Medulla oblongata (tissue), 1 donor: ENCODE measurements around the gene EIF4A2.
A peak's percentile ranks its signal among the peaks of the same experiment; 100 is the strongest.
"Not testable (repeated sequence)": the region's sequence is repeated elsewhere in the genome, so short reads cannot be mapped to it uniquely, and the experiment has no call there.

ENCODE experiments used
- DNase-seq: peaks from one replicate; pipeline ENCODE4 v3.0.0-alpha.2; 2015; ENCODE audit errors: extremely low spot score

EIF4A2 gene

DNA sequence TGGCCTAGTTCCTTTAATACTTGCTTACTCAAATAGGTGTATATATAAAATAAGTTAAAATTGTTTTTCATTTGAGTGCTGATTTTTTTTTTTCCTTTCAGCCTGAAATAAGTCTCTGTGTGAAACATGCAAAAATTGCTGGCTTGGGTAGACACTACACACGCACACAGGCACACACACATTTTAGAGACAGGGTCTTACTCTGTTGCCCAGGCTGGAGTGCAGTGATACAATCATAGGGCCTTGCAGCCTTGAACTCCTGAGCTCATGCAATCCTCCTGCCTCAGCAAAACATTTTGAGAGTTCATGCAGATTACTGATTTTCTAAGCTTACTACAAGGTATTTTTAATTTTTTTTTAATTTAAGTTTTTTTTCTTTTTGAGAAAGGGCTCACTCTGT is 35.6 kb downstream of the EIF4A2 start:
- no peak for DNase-seq

DNA sequence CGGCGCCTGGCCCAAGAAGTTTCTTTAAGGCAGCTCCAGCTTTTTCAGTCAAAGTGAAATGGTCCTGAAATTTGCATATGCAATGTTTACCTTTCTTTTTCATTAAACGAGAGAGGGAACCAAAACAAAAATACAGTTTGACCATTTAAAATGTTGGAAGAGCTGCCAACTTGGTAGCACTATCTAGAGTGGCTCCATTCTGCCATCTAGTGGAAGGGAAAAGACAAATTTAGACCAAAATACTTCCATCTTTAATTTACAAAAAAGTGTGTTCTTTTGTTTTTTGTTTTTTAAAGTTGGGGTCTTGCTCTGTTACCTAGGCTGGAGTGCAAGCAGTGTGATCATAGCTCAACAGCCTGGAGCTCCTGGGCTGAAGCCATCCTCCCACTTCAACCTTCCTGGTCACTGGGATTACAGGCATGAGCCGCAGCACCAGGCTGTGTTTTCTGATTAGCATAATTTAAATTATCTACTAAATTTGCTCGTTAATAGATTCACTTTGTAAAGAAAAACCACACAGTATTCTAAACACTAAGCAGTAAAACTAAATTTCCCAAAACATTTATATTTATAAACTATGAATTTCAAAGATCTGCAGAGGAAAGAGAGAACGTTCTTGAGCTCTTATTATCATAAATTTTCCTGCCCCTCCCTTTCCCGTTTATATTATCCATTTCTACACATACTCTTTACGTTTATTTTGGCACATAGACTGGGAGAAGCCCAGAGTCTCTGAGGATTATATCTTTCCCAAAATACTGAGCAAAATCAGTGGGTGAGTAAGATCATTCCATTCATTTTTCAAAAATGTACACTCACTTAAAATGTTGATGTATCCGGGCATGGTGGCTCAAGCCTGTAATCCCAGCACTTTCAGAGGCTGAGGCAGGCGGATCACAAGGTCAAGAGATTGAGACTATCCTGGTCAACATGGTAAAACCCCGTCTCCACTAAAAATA is 38.3 kb downstream of the EIF4A2 start:
- DNase-seq, result peak; percentile 73

GRCh38 chr3:186822388-186822759 is 39.0 kb downstream of the EIF4A2 start:
- not testable (repeated sequence) for DNase-seq

GRCh38 chr3:186823386-186823785 is 40.0 kb downstream of the EIF4A2 start:
- DNase-seq, result no peak

DNA sequence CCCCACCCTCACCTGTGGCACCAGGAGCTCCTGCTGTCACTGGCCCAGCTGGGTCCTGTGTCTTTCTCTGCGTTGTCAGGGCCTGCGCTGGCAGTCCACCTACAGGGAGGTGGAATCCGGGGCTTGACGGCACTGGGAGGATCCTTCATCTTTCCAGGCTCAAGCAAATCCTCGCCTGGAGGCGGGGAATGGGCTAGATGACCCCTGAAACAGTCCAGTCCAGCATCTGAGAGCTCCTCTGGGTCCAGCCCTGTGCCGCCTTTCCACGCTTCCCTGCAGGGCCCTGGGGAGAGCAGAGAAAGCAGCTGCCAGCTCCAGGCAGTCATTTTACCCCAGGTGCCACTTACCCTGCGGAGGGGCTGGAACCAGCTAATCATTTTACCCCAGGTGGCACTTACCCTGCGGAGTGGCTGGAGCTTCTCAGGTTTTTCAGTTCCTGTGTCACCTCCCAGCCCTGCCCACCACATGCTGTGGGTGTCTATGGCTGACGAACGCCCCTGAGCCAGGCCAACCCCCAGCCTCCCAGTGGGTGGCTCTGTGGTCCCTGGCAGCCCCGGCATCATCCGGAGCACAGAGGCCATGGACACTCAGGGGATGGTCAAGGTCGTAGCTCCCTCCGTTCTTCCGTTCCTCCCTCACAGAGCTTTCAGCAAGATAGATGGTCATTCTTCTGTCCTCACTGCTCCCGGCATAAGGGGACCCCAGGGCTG is 41.2 kb downstream of the EIF4A2 start:
- DNase-seq, result no peak

DNA sequence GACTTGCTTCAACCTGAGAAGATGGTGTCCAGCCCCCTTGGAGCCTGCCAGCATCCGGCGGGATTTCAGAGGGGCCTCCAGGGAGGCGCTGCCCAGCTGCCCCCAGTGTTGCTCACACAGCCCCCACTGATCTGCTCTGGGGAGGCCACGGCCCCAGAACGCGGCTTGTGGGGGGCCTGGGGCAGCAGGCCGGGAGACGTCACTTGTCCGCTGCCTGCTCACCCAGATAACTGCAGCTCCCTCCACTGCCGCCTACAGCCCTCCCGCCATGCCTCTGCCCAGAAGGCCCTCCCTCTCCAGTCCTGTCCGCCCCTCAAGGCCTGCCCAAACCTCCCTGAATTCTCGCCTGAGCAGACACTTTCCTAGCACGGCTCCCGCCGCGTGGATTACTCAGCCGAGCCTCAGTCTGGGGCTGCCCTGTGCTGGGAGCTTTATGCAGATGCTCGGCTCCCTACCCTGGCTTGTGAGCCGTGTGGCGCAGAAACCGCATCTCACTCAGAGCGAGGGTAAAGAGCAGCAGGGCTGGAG is 42.0 kb downstream of the EIF4A2 start:
- DNase-seq, result peak; percentile 36

- no peak for DNase-seq
Measured at GRCh38 chr3:186825872-186826409, 42.6 kb downstream of the EIF4A2 start.

- no peak for DNase-seq
Measured at GRCh38 chr3:186826410-186826975, 43.1 kb downstream of the EIF4A2 start.

- peak; percentile 94 for DNase-seq
Measured at GRCh38 chr3:186826976-186827857, 43.8 kb downstream of the EIF4A2 start.

- DNase-seq, result no peak
Measured at GRCh38 chr3:186828340-186828739, 45.0 kb downstream of the EIF4A2 start.

DNA sequence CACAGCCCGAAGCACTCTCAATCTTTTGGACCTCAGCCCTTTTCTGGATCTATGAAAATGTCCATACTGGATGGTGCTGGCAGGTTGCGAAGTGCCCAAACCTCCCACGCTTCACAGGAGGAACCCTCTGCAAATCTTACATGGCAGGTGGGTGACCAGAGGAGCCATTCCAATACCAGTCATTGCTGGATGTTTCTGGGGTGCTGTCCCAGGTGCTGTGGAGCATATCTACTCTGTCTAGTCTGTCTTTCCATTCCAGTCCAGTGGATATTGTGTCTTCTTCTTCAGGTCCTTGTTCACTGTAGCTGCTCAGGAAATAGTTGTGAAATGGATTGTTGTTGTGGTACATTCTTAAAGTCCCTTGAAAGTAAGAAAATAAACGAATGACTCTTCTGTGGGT is 48.4 kb downstream of the EIF4A2 start:
- DNase-seq, result no peak

DNA sequence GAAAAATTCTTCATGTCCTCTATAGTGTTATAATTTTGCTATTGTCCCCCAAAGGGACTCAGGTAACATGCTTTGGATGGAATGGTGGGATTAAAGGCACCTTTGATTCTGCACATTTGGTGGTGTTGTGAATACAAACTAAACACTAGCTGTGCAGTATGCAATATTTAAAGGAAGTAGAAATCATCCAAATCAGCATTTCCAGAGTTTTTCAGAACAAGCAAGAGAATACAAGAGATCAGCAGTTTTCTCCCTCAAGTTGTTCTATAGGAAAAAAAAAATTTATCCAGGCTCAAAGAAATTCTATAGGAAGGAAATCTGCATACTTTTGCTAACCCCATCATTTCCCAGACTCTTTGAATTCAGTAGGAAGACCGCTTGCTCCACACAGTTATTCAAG is 48.9 kb downstream of the EIF4A2 start:
- DNase-seq, result no peak
